A549 treated with AZD2906 at 1 μM for 4 hours (cell line): Measurements from ENCODE around the gene GAREM2. TPM values are rescaled to one million over a fixed set of nuclear protein-coding genes. Genes with fewer than 3 reads are reported as not detected.

Experiments used
- total RNA-seq: library from RNA; stranded (reverse); fragments of 200-300 nt; extraction: Qiagen RNA extraction; gene quantifications from 5 replicates; pipeline ENCODE4 v1.2.3, GENCODE V29; 2022

The GAREM2 gene
- 6.1 to 8.0 TPM (median 7.4 TPM) in 5 replicates for total RNA-seq

GRCh38 chr2:26172871-26173775 is at the start of gene GAREM2:
Gene GAREM2, plus strand, starts transcription at chr2:26173088. Its CDS starts 133 bp downstream, at chr2:26173221.

Other genes starting within 250 kb of the GAREM2 start
- 36.4 to 42.8 TPM (median 40.2 TPM) in 5 replicates for gene KIF3C, start 190.6 kb upstream of the GAREM2 start, total RNA-seq
- gene RAB10, start 139.0 kb upstream of the GAREM2 start, total RNA-seq, result 220 to 313 TPM (median 234 TPM) in 5 replicates
- gene HADHA, start 71.5 kb downstream of the GAREM2 start, total RNA-seq, result 112 to 149 TPM (median 119 TPM) in 5 replicates
- 90.9 to 97.9 TPM (median 97.4 TPM) in 5 replicates for gene HADHB, start 71.9 kb downstream of the GAREM2 start, total RNA-seq
- gene SELENOI, start 173.1 kb downstream of the GAREM2 start, total RNA-seq, result 14.5 to 17.1 TPM (median 16.0 TPM) in 5 replicates
- gene ADGRF3, start 173.7 kb downstream of the GAREM2 start, total RNA-seq, result 0.06 to 0.15 TPM (median 0.10 TPM) in 4 of 5 replicates, not detected in the other
- 0.11 to 0.35 TPM (median 0.29 TPM) in 5 replicates for gene DRC1, start 228.8 kb downstream of the GAREM2 start, total RNA-seq